GM23338 (cell line): ENCODE data around the gene AGXT. TPM values are rescaled to one million over a fixed set of nuclear protein-coding genes. Genes with fewer than 3 reads are reported as not detected.

Experiments
- ATAC-seq: fragments of 200-7000 bp; cut with Tn5 transposase; 3 replicates; pipeline ENCODE4 v1.9.1; 2020
- DNase-seq: peaks from one replicate; pipeline ENCODE4 v3.0.0-alpha.2; 2015; ENCODE audit warnings: low spot score
- H2AFZ ChIP-seq: fragments of 200-600 bp; sonication (generic); 2 replicates; pipeline ENCODE4 v1.8.0; 2016; ENCODE audit warnings: antibody characterized with exemption, mild to moderate bottlenecking, moderate library complexity
- H3F3A ChIP-seq: fragments of 200-600 bp; sonication (generic); replicated peaks from 2 replicates; pipeline ENCODE4 v1.8.0; 2017; ENCODE audit warnings: antibody characterized with exemption, mixed run types, low read depth
- H3K27ac ChIP-seq: fragments of 200-600 bp; sonication (generic); 2 replicates; pipeline ENCODE4 v1.6.1; 2016; ENCODE audit warnings: low read depth
- H3K27me3 ChIP-seq: fragments of 200-600 bp; sonication (generic); 2 replicates; pipeline ENCODE4 v1.8.0; 2016; ENCODE audit warnings: mild to moderate bottlenecking, mixed run types, moderate library complexity; ENCODE audit not compliant: insufficient read depth
- H3K36me3 ChIP-seq: fragments of 200-600 bp; sonication (generic); 2 replicates; pipeline ENCODE4 v1.8.0; 2016; ENCODE audit warnings: mild to moderate bottlenecking; ENCODE audit not compliant: insufficient read depth
- H3K4me1 ChIP-seq: fragments of 200-600 bp; sonication (generic); 2 replicates; pipeline ENCODE4 v1.8.0; 2016; ENCODE audit warnings: mild to moderate bottlenecking, moderate library complexity; ENCODE audit not compliant: insufficient read depth
- H3K4me2 ChIP-seq: fragments of 200-600 bp; sonication (generic); 2 replicates; pipeline ENCODE4 v1.7.1; 2017; ENCODE audit warnings: mixed run types
- H3K4me3 ChIP-seq: fragments of 200-600 bp; sonication (generic); 2 replicates; pipeline ENCODE4 v1.6.1; 2016; ENCODE audit warnings: mixed run types
- H3K79me2 ChIP-seq: fragments of 200-600 bp; sonication (generic); replicated peaks from 2 replicates; pipeline ENCODE4 v1.8.0; 2017; ENCODE audit warnings: mild to moderate bottlenecking; ENCODE audit not compliant: insufficient read depth
- H3K9me2 ChIP-seq: fragments of 200-600 bp; sonication (generic); 2 replicates; pipeline ENCODE4 v1.8.0; 2017; ENCODE audit not compliant: insufficient read depth
- H4K20me1 ChIP-seq: fragments of 200-600 bp; sonication (generic); replicated peaks from 2 replicates; pipeline ENCODE4 v1.8.0; 2017; ENCODE audit warnings: mild to moderate bottlenecking; ENCODE audit not compliant: insufficient read depth
- H3K27ac Mint-ChIP-seq: 2 replicates; pipeline ENCODE4 v1.8.0; 2020; ENCODE audit warnings: inconsistent platforms, mild to moderate bottlenecking, moderate library complexity, mixed read lengths
- H3K27me3 Mint-ChIP-seq: 3 replicates; pipeline ENCODE4 v1.8.0; 2022; ENCODE audit warnings: low read depth, mild to moderate bottlenecking, moderate library complexity, mixed read lengths, inconsistent platforms; ENCODE audit not compliant: insufficient read depth, poor library complexity
- H3K36me3 Mint-ChIP-seq: 3 replicates; pipeline ENCODE4 v1.8.0; 2021; ENCODE audit warnings: low read depth, mild to moderate bottlenecking, inconsistent platforms, moderate library complexity, mixed read lengths
- H3K4me1 Mint-ChIP-seq: 3 replicates; pipeline ENCODE4 v1.8.0; 2020; ENCODE audit warnings: mild to moderate bottlenecking, inconsistent platforms, mixed read lengths
- H3K4me3 Mint-ChIP-seq: 3 replicates; pipeline ENCODE4 v1.8.0; 2021; ENCODE audit warnings: moderate library complexity, mild to moderate bottlenecking, inconsistent platforms, mixed read lengths
- H3K9me3 Mint-ChIP-seq: 3 replicates; pipeline ENCODE4 v1.8.0; 2020; ENCODE audit warnings: moderate library complexity, mild to moderate bottlenecking, inconsistent platforms, mixed read lengths
- CREB1 ChIP-seq: fragments of 250-450 bp; sonication (Bioruptor Pico); IDR thresholded peaks from 2 replicates; pipeline ENCODE4 v1.5.0; 2020; ENCODE audit warnings: low read depth, mild to moderate bottlenecking, moderate library complexity
- CTCF ChIP-seq, 2 experiments: fragments of 200-600 bp in 1 of 2; sonication (generic) in 1 of 2; conservative IDR thresholded peaks; 2 replicates each; pipeline versions ENCODE4 v1.5.1 to v1.6.1; 2016 to 2017; ENCODE audit warnings: antibody characterized with exemption in 2 of 2, low read depth in 2 of 2, mild to moderate bottlenecking in 2 of 2, moderate library complexity in 1 of 2
- EZH2 ChIP-seq: fragments of 200-600 bp; sonication (generic); IDR thresholded peaks from one replicate; pipeline ENCODE4 v1.8.0; 2017; ENCODE audit warnings: antibody characterized with exemption, mild to moderate bottlenecking, low read depth; ENCODE audit not compliant: unreplicated experiment
- EZH2phosphoT487 ChIP-seq: fragments of 200-600 bp; sonication (generic); IDR thresholded peaks from one replicate; pipeline ENCODE4 v1.8.1; 2018; ENCODE audit warnings: antibody characterized with exemption; ENCODE audit not compliant: unreplicated experiment
- JUNB ChIP-seq: IDR thresholded peaks from one replicate; pipeline ENCODE4 v1.6.1; 2016; ENCODE audit warnings: antibody characterized with exemption; ENCODE audit not compliant: unreplicated experiment
- NANOG ChIP-seq: IDR thresholded peaks from 2 replicates; pipeline ENCODE4 v1.6.1; 2016; ENCODE audit warnings: antibody characterized with exemption, borderline replicate concordance
- POLR2AphosphoS5 ChIP-seq: IDR thresholded peaks from 2 replicates; pipeline ENCODE4 v1.6.1; 2016; ENCODE audit warnings: antibody characterized with exemption, low read depth
- STAT1 ChIP-seq: IDR thresholded peaks from one replicate; pipeline ENCODE4 v1.6.1; 2016; ENCODE audit warnings: antibody characterized with exemption; ENCODE audit not compliant: unreplicated experiment
- ZNF114 ChIP-seq: fragments of 250-450 bp; sonication (Bioruptor Pico); IDR thresholded peaks from 2 replicates; pipeline ENCODE4 v1.5.0; 2020; ENCODE audit warnings: mild to moderate bottlenecking, moderate library complexity
- ZNF331 ChIP-seq: fragments of 250-450 bp; sonication (Bioruptor Pico); IDR thresholded peaks from 2 replicates; pipeline ENCODE4 v1.5.0; 2020; ENCODE audit warnings: low read depth, mild to moderate bottlenecking, moderate library complexity
- ZNF462 ChIP-seq: fragments of 250-450 bp; sonication (Bioruptor Pico); IDR thresholded peaks from 2 replicates; pipeline ENCODE4 v1.5.0; 2020; ENCODE audit warnings: mild to moderate bottlenecking, moderate library complexity
- polyA plus RNA-seq: library from polyadenylated mRNA; unstranded; fragments of >200 nt; fragmentation: Nextera tagmentation; extraction: Ambion mirVana; gene quantifications from 2 replicates; pipeline ENCODE4 v1.2.1, GENCODE V29; 2016
- total RNA-seq: library from RNA; depleted of rRNA; stranded (reverse); fragments of >200 nt; shearing (Covaris generic); gene quantifications from 2 replicates; pipeline ENCODE4 v1.2.3, GENCODE V29; 2014
- TF ChIP-seq, protein P1 (sequence below): IDR thresholded peaks from one replicate; pipeline ENCODE4 v1.6.1; 2018; ENCODE audit warnings: antibody characterized with exemption; ENCODE audit not compliant: unreplicated experiment
- TF ChIP-seq, protein P2 (sequence below): IDR thresholded peaks from 2 replicates; pipeline ENCODE4 v1.6.1; 2016; ENCODE audit warnings: antibody characterized with exemption

Gene AGXT
- total and polyA plus RNA-seq, 2 experiments from 2014 or later = not detected

DNA sequence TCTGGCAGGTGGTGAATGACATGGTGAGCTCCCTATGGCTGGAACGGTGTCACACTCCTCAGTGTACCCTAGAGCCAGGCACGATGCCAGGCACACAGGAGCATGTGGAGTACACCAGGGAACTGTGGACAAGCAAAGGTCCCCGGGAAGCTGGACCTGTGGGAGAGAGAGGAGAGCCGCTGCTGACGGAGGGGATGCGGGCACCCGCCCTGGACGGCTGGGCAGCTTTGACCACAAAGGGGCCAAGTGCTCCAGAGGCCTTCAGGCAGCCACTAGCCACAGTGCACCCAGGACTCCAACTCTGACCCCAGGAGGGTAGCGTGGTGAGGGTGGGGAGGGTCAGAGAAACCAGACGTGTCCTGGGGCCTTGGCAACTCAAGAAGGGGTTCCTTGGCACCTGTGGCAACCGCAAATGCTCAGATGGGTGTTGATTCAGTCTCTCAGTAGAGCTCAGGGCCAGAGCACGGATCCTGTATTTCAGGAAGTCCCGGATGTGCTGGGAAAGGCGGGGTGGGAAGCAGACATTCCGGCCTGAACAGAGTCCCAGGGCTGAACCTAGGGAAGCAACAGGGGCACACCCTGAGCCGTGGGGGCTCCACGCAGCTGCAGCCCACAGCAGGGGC lies 29.6 kb downstream of the AGXT start:
- Histone ChIP-seq H3K27me3 (no peaks in the 10 kb centered on the region), H3K79me2 (no peaks in the 10 kb centered on the region), H3K27ac (no peak overlapping the region), H3K36me3 (no peaks in the 10 kb centered on the region), H3F3A (no peaks in the 10 kb centered on the region), H3K9me2 (no peaks in the 10 kb centered on the region), H2AFZ (no peak overlapping the region), H3K4me3 (no peak overlapping the region), H3K4me2 (no peak overlapping the region), H3K4me1 (no peaks in the 10 kb centered on the region), H4K20me1 (no peaks in the 10 kb centered on the region)
- Mint-ChIP-seq H3K27me3 (peaks cover 14% of the 10 kb centered on the region), H3K9me3 (peaks cover 13% of the 10 kb centered on the region; the same call in 1 of the 3 replicates), H3K4me3 (no peak overlapping the region), H3K27ac (no peak overlapping the region), H3K36me3 (no peaks in the 10 kb centered on the region), H3K4me1 (no peaks in the 10 kb centered on the region; the same call in 2 of the 3 replicates)
- ATAC-seq = no peak
- no peak for DNase-seq
- no peak for TF ChIP-seq CREB1
- TF ChIP-seq ZNF331 (CRISPR knock-in tag) = no peak
- no peak for TF ChIP-seq EZH2phosphoT487
- TF ChIP-seq POLR2AphosphoS5 = no peak
- TF ChIP-seq ZNF114 (CRISPR knock-in tag) = no peak
- TF ChIP-seq EZH2 = no peak
- no peak for TF ChIP-seq NANOG
- TF ChIP-seq, protein P1, sequence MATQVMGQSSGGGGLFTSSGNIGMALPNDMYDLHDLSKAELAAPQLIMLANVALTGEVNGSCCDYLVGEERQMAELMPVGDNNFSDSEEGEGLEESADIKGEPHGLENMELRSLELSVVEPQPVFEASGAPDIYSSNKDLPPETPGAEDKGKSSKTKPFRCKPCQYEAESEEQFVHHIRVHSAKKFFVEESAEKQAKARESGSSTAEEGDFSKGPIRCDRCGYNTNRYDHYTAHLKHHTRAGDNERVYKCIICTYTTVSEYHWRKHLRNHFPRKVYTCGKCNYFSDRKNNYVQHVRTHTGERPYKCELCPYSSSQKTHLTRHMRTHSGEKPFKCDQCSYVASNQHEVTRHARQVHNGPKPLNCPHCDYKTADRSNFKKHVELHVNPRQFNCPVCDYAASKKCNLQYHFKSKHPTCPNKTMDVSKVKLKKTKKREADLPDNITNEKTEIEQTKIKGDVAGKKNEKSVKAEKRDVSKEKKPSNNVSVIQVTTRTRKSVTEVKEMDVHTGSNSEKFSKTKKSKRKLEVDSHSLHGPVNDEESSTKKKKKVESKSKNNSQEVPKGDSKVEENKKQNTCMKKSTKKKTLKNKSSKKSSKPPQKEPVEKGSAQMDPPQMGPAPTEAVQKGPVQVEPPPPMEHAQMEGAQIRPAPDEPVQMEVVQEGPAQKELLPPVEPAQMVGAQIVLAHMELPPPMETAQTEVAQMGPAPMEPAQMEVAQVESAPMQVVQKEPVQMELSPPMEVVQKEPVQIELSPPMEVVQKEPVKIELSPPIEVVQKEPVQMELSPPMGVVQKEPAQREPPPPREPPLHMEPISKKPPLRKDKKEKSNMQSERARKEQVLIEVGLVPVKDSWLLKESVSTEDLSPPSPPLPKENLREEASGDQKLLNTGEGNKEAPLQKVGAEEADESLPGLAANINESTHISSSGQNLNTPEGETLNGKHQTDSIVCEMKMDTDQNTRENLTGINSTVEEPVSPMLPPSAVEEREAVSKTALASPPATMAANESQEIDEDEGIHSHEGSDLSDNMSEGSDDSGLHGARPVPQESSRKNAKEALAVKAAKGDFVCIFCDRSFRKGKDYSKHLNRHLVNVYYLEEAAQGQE = no peak
- no peak for TF ChIP-seq STAT1
- no peak for TF ChIP-seq CTCF (conservative IDR thresholded peaks at IDR 0.05; ENCODE audit: low read depth in 2 of 2)
- no peak for TF ChIP-seq JUNB
- TF ChIP-seq ZNF462 = no peak
- TF ChIP-seq, protein P2, sequence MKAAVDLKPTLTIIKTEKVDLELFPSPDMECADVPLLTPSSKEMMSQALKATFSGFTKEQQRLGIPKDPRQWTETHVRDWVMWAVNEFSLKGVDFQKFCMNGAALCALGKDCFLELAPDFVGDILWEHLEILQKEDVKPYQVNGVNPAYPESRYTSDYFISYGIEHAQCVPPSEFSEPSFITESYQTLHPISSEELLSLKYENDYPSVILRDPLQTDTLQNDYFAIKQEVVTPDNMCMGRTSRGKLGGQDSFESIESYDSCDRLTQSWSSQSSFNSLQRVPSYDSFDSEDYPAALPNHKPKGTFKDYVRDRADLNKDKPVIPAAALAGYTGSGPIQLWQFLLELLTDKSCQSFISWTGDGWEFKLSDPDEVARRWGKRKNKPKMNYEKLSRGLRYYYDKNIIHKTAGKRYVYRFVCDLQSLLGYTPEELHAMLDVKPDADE = no peak
